ENCODE data around the gene USP48.
"Not testable (repeated sequence)": the region's sequence is repeated elsewhere in the genome, so short reads cannot be mapped to it uniquely, and the experiment has no call there.

The USP48 gene

GRCh38 chr1:21700094-21700493, 82.9 kb downstream of the USP48 start:
- H3K4me3 Mint-ChIP-seq, result no peak overlapping the region
- no peaks in the 10 kb centered on the region for H3K27me3 Mint-ChIP-seq (ENCODE audit: low read depth)
- peaks cover 48% of the 10 kb centered on the region for H3K36me3 Mint-ChIP-seq (ENCODE audit: low read depth)
- no peak for DNase-seq (ENCODE audit: low spot score)
- no peaks in the 10 kb centered on the region for H3K9me3 Mint-ChIP-seq
- no peak overlapping the region for H3K27ac Mint-ChIP-seq
- peaks cover 14% of the 10 kb centered on the region for H3K4me1 Mint-ChIP-seq (ENCODE audit: low read depth)

- Mint-ChIP-seq H3K36me3 (ENCODE audit: low read depth) (peaks cover 49% of the 10 kb centered on the region), H3K27me3 (ENCODE audit: low read depth) (no peaks in the 10 kb centered on the region), H3K9me3 (no peaks in the 10 kb centered on the region), H3K4me1 (ENCODE audit: low read depth) (peaks cover 5% of the 10 kb centered on the region), H3K4me3 (no peak overlapping the region), H3K27ac (no peak overlapping the region)
- DNase-seq (ENCODE audit: low spot score), result no peak
Observed at GRCh38 chr1:21696931-21697330, 86.0 kb downstream of the USP48 start.

- DNase-seq (ENCODE audit: low spot score), result no peak
- H3K27me3 Mint-ChIP-seq (ENCODE audit: low read depth), result no peaks in the 10 kb centered on the region
- H3K4me3 Mint-ChIP-seq, result no peak overlapping the region
- peaks cover 48% of the 10 kb centered on the region for H3K36me3 Mint-ChIP-seq (ENCODE audit: low read depth)
- no peaks in the 10 kb centered on the region for H3K9me3 Mint-ChIP-seq
- no peak overlapping the region for H3K27ac Mint-ChIP-seq
- no peaks in the 10 kb centered on the region for H3K4me1 Mint-ChIP-seq (ENCODE audit: low read depth)
Observed at GRCh38 chr1:21693732-21694131, 89.2 kb downstream of the USP48 start.

GRCh38 chr1:21691739-21692138, 91.2 kb downstream of the USP48 start:
- H3K4me1 Mint-ChIP-seq (ENCODE audit: low read depth), result no peaks in the 10 kb centered on the region
- no peaks in the 10 kb centered on the region for H3K9me3 Mint-ChIP-seq
- peaks cover 54% of the 10 kb centered on the region for H3K36me3 Mint-ChIP-seq (ENCODE audit: low read depth)
- DNase-seq (ENCODE audit: low spot score), result no peak
- no peaks in the 10 kb centered on the region for H3K27me3 Mint-ChIP-seq (ENCODE audit: low read depth)
- no peak overlapping the region for H3K4me3 Mint-ChIP-seq
- no peak overlapping the region for H3K27ac Mint-ChIP-seq

GRCh38 chr1:21689661-21690372, 93.1 kb downstream of the USP48 start:
- Mint-ChIP-seq H3K36me3 (ENCODE audit: low read depth) (peaks cover 65% of the 10 kb centered on the region), H3K4me1 (ENCODE audit: low read depth) (no peaks in the 10 kb centered on the region), H3K27me3 (ENCODE audit: low read depth) (no peaks in the 10 kb centered on the region), H3K4me3 (no peak overlapping the region), H3K9me3 (no peaks in the 10 kb centered on the region), H3K27ac (no peak overlapping the region)
- no peak for DNase-seq (ENCODE audit: low spot score)

- Mint-ChIP-seq H3K4me1 (ENCODE audit: low read depth) (no peaks in the 10 kb centered on the region), H3K36me3 (ENCODE audit: low read depth) (peaks cover 57% of the 10 kb centered on the region), H3K9me3 (no peaks in the 10 kb centered on the region), H3K27me3 (ENCODE audit: low read depth) (no peaks in the 10 kb centered on the region), H3K27ac (no peak overlapping the region), H3K4me3 (no peak overlapping the region)
- DNase-seq (ENCODE audit: low spot score), result no peak
Observed at GRCh38 chr1:21687081-21687529, 95.8 kb downstream of the USP48 start.

- Mint-ChIP-seq H3K27ac (no peak overlapping the region), H3K36me3 (ENCODE audit: low read depth) (peaks cover 56% of the 10 kb centered on the region), H3K4me1 (ENCODE audit: low read depth) (no peaks in the 10 kb centered on the region), H3K4me3 (no peak overlapping the region), H3K27me3 (ENCODE audit: low read depth) (no peaks in the 10 kb centered on the region), H3K9me3 (no peaks in the 10 kb centered on the region)
- DNase-seq (ENCODE audit: low spot score), result no peak
Observed at GRCh38 chr1:21685946-21686678, 96.8 kb downstream of the USP48 start.

GRCh38 chr1:21681426-21681825, 101.5 kb downstream of the USP48 start:
- no peak for DNase-seq (ENCODE audit: low spot score)
- Mint-ChIP-seq H3K9me3 (no peaks in the 10 kb centered on the region), H3K27ac (no peak overlapping the region), H3K36me3 (ENCODE audit: low read depth) (peaks cover 39% of the 10 kb centered on the region), H3K4me3 (no peak overlapping the region), H3K27me3 (ENCODE audit: low read depth) (no peaks in the 10 kb centered on the region), H3K4me1 (ENCODE audit: low read depth) (no peaks in the 10 kb centered on the region)

- H3K27me3 Mint-ChIP-seq (ENCODE audit: low read depth), result no peaks in the 10 kb centered on the region
- H3K27ac Mint-ChIP-seq, result no peak overlapping the region
- no peaks in the 10 kb centered on the region for H3K4me1 Mint-ChIP-seq (ENCODE audit: low read depth)
- H3K36me3 Mint-ChIP-seq (ENCODE audit: low read depth), result peaks cover 35% of the 10 kb centered on the region
- DNase-seq (ENCODE audit: low spot score), result no peak
- no peaks in the 10 kb centered on the region for H3K9me3 Mint-ChIP-seq
- no peak overlapping the region for H3K4me3 Mint-ChIP-seq
Observed at GRCh38 chr1:21680918-21681317, 102.0 kb downstream of the USP48 start.

- Mint-ChIP-seq H3K4me3 (no peak overlapping the region), H3K27me3 (ENCODE audit: low read depth) (no peaks in the 10 kb centered on the region), H3K9me3 (no peaks in the 10 kb centered on the region), H3K36me3 (ENCODE audit: low read depth) (peaks cover 31% of the 10 kb centered on the region), H3K27ac (no peak overlapping the region), H3K4me1 (ENCODE audit: low read depth) (no peaks in the 10 kb centered on the region)
- no peak for DNase-seq (ENCODE audit: low spot score)
Observed at GRCh38 chr1:21680381-21680780, 102.6 kb downstream of the USP48 start.

GRCh38 chr1:21677168-21677567, 105.8 kb downstream of the USP48 start:
- no peak for DNase-seq (ENCODE audit: low spot score)
- no peak overlapping the region for H3K4me3 Mint-ChIP-seq
- peaks cover 19% of the 10 kb centered on the region for H3K36me3 Mint-ChIP-seq (ENCODE audit: low read depth)
- peaks cover 2% of the 10 kb centered on the region for H3K4me1 Mint-ChIP-seq (ENCODE audit: low read depth)
- H3K27ac Mint-ChIP-seq, result no peak overlapping the region
- H3K9me3 Mint-ChIP-seq, result no peaks in the 10 kb centered on the region
- H3K27me3 Mint-ChIP-seq (ENCODE audit: low read depth), result no peaks in the 10 kb centered on the region

- H3K27me3 Mint-ChIP-seq (ENCODE audit: low read depth), result peaks cover 8% of the 10 kb centered on the region
- no peak overlapping the region for H3K27ac Mint-ChIP-seq
- DNase-seq (ENCODE audit: low spot score), result no peak
- H3K9me3 Mint-ChIP-seq, result no peaks in the 10 kb centered on the region
- H3K4me3 Mint-ChIP-seq, result no peak overlapping the region
- peaks cover 2% of the 10 kb centered on the region for H3K4me1 Mint-ChIP-seq (ENCODE audit: low read depth)
- H3K36me3 Mint-ChIP-seq (ENCODE audit: low read depth), result peaks cover 12% of the 10 kb centered on the region
Observed at GRCh38 chr1:21674957-21675356, 108.0 kb downstream of the USP48 start.

- H3K36me3 Mint-ChIP-seq (ENCODE audit: low read depth); H3K4me3 Mint-ChIP-seq; H3K4me1 Mint-ChIP-seq (ENCODE audit: low read depth); H3K9me3 Mint-ChIP-seq; H3K27ac Mint-ChIP-seq; H3K27me3 Mint-ChIP-seq (ENCODE audit: low read depth); DNase-seq (ENCODE audit: low spot score): not testable (repeated sequence)
Observed at GRCh38 chr1:21673853-21674252, 109.1 kb downstream of the USP48 start.

GRCh38 chr1:21673277-21673780, 109.6 kb downstream of the USP48 start:
- Mint-ChIP-seq H3K4me1 (ENCODE audit: low read depth) (peaks cover 2% of the 10 kb centered on the region), H3K27me3 (ENCODE audit: low read depth) (peaks cover 9% of the 10 kb centered on the region), H3K36me3 (ENCODE audit: low read depth) (peaks cover 7% of the 10 kb centered on the region), H3K27ac (no peak overlapping the region), H3K4me3 (no peak overlapping the region), H3K9me3 (no peaks in the 10 kb centered on the region)
- DNase-seq (ENCODE audit: low spot score), result no peak
